Measurements from ENCODE around the gene YKT6.

The YKT6 gene

GRCh38 chr7:44220046-44220357 is 19.2 kb downstream of the YKT6 start:
- DNase-seq = no peak

- no peak for DNase-seq
Measured at GRCh38 chr7:44220358-44221112, 19.8 kb downstream of the YKT6 start.

GRCh38 chr7:44221231-44221791 is 20.5 kb downstream of the YKT6 start:
- no peak for DNase-seq

GRCh38 chr7:44222074-44222473 is 21.3 kb downstream of the YKT6 start:
- DNase-seq = no peak

DNA sequence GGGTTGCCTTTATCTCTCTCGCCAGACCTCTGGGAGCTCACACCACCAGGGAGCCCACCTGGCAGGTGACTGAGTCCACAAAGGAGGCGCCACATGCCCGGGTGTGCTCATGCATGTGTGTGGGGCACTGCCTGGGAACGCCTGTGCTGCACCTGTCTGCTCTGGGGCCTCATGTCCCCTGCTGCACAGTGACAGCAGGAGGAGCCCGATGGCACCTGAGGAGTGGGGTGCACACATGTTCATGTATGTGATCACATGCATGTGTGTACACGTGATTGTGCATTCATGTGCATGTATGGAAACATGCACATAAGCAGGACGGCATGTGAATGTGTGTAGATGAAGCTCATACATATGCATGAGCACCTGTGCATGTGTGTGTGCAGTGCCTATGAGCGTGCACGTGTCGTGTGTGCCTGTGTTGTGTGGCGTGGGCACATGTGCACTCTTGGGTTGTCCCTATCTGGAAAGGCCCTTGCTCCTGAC is 22.0 kb downstream of the YKT6 start:
- DNase-seq = no peak

GRCh38 chr7:44223362-44224079 is 22.7 kb downstream of the YKT6 start:
- no peak for DNase-seq

DNA sequence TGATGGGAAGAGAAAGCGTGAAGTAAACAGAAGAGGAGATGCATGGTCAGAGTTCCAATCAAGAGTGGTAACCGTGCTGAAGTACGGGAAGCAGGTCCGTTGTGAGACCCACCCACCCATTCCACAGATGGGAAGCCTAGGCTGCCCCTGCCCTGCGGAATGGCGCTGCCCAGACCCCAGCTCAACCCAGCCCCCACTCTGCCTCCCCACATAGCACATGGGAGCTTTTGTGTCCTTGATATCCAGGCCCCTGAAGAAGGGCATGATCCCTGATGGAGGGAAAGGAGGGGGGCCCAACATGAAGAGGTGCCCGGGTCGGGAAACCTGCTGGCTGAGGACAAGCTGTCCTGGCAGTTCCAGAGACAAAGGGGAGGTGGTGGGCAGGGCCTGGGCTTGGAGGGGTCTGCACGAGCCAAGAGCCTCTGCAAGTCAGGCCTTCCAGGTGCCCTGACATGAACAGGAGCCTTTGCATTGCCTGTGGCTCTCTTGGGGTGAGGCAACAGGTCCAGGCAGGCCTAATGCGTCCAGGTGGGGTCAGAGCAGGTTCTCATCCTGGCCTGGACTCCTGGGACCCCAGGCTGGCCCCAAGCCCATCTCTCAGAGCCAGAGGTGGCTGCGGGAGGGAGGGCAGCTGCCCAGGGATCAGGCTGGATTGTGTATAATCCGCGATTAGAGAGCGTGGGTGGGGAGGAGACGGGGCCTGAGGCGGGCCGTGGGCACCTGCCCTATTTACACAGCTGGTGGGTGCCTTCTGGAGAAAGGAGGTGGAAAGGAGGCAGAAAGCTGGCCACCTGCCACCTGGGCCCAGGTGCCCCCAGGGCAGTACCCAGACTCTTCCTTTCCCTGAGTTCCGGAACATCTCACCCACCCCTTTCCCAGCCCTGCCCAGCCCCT is 23.5 kb downstream of the YKT6 start:
- DNase-seq = no peak

DNA sequence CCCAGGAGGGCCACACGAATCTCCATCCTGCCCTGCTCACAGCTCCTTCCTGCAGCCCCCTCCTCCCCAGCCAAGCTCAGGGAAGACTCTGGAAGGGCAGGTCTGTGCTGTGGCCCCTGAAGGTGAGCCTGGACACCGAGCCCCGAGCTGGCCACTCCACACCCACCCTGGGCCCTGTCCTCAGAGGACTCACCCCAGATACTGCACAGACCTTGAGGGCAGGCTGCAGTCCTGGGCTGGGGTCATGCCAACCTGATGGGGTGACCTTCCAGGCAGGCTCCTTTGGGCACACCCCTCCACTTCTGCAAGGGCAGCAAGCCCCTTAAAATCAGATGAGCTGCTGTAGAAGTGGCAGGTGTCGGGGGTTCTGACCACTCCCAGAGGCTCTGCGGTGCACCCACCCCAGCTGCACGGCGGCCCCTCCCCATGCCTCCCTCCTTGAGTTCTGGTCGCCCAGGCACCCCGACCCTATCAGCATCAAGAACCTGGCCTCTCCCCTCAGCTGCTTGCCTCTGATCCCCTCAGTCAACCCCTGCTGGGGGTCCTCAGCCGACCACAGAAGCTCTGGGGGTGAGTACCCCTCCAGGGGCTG is 24.3 kb downstream of the YKT6 start:
- no peak for DNase-seq

DNA sequence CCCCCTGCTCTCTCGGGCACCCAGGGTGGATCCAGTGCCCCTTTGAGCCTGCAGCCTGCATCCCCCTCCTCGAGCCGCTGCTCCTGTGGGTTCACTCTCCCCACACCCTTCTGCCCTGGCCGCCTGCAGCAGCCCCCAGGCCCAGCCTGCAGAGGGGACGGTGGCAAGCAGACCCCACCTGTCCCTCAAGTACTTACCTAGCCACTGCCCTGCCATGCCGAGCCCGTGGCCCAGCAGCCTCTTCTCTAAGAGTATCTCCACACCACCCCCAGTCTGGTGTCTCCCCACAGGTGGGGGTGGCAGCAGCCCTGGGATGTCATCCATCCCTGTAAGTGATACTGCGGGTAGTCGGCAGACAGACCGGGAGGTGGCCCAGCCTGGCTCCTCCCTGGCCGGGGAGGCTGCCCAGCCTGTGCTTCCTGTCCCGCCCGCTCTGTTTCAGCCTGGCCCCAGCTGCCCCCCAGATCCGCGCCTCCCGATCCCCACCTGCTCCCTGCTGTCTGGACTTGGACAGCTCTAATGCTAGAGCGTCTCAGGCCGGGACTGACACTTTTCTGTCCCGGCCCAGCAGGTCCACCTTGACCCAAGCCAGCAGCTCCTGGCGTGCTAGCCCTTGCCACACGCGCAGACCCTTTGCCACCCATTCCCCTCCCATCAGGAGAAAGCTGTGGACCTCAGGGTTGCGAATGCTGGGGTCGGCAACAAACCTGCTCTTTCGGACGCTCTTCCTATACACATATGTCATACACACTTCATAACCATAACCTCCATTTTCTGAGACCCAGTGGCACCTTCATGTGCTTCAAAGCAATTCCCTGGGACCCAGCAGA is 25.0 kb downstream of the YKT6 start:
- DNase-seq = no peak

GRCh38 chr7:44226396-44226753 is 25.6 kb downstream of the YKT6 start:
- no peak for DNase-seq

- no peak for DNase-seq
Measured at GRCh38 chr7:44227911-44228310, 27.1 kb downstream of the YKT6 start.

DNA sequence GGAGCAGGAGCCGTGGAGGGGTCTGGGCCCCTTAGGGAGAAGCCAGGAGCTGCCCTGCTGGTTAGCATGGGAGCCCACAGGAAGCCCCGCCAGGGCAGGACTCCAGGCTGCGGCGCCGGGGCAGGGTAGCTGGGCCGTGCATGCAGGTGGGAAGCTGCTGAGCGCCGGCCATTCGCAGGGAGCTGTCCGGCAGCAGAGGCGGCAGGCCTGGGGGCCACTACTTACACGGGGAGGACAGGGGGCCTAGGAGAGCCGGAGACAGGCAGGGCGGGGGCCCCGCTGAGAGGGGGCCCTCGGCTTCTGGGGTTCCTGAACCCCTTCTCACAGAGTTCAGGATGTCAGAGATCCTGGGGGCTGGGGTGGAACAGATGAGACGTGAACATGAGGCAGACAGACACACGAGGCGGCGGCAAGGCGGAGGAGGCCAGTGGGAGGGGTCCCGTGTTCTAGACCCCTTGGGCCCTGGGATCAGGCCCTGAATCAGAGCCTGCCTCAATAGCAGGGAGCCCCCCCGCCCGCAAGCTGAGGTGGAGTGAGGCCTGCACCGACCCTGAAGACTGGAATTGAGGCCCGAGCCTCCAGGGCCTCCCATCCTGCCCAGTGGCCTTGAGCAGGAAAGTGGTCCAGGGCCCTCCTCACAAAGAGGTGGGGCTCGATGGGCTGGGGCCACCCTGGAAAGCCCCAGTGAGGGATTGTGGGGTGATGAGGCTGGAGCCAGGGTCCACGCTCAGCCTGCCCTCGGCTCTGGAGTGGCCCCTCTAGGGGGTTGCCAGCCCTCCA is 28.0 kb downstream of the YKT6 start:
- DNase-seq = no peak

GRCh38 chr7:44229546-44230105 is 28.8 kb downstream of the YKT6 start:
- DNase-seq = no peak

- DNase-seq = no peak
Measured at GRCh38 chr7:44230286-44230685, 29.5 kb downstream of the YKT6 start.

DNA sequence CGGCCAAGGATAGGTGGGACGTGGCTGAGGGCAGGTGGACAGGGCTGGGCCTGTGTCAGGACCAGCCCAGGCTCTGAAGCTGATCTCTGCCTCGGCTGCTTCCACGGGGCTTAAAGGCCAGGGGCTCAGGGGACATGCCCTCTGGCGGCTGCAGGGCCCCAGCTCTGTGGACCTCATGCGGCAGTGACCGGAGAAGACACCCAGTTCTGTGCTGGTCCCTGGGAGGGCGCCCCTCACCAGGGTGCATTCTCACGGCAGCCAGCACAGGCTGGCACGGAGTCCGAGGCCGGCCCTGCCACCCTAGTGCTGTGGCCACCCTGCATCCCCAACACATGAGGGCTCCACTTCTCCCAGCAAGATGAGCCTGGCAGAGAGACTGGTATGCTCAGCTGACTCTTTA is 30.3 kb downstream of the YKT6 start:
- no peak for DNase-seq

GRCh38 chr7:44232396-44232795 is 31.6 kb downstream of the YKT6 start:
- DNase-seq = no peak

DNA sequence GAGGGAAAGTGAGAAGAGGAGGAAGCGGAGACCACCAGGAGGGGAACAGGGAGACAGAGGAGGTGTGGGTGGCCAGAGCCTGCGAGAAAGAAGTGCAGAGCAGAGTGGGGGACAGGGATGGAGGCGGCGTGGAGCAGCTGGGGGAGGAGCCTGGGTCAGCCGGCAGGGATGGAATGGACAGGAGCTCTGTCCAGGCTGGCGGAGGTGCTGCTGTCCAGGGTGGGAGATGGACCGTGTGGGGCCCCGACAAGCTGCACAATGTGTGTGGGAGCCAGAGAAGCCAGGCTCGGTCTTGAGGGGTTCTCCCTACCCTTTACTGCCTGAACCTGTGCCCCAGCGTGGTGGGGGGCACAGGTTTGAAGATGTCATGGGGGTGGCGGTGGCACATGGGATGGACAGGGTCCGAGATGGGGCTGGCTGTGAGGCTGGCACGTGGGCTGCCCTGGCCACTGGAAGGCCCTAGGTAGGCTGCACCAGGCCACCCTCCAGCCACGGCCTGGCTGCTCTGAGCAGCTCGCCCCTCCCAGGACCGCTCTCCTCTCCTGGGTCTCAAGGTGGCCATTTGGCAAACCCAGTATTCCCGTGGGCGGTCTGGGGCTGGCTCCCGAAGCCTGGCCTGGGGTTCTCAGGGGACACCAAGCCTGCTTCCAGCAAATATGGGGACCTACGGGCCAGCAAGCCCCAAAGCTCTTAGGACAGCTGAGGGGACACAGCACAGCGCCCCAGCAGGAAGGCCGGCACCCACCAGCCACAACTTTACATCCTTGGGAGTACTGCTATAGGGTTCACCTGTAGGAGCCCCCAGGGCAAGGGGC is 32.3 kb downstream of the YKT6 start:
- no peak for DNase-seq

- no peak for DNase-seq
Measured at GRCh38 chr7:44235066-44235465, 34.3 kb downstream of the YKT6 start.

- no peak for DNase-seq
Measured at GRCh38 chr7:44235582-44236332, 35.0 kb downstream of the YKT6 start.

Measured in T-helper 1 cell (primary cell).